Measurements from ENCODE around the gene SHISAL1.

- TF ChIP-seq CTCF (IDR thresholded peaks at IDR 0.05 in 8 of 11, conservative IDR thresholded peaks at IDR 0.05 in 3 of 11): no peak
- TF ChIP-seq POLR2A (IDR thresholded peaks at IDR 0.05): no peak
Observed at GRCh38 chr22:44287741-44288140, 25.0 kb downstream of the SHISAL1 start.
